A549 (cell line): ENCODE data around the gene NIPBL. TPM values are rescaled to one million over a fixed set of nuclear protein-coding genes. Genes with fewer than 3 reads are reported as not detected.

Experiments used
- ATAC-seq, 2 experiments: fragments of 200-7000 bp in 1 of 2; fragments of >200 bp in 1 of 2; cut with Nextera tagmentation in 1 of 2; cut with Tn5 transposase in 1 of 2; 3 replicates each; pipeline versions ENCODE4 v1.8.0 to v1.9.1; 2018 to 2020; ENCODE audit warnings: mild to moderate bottlenecking in 1 of 2, moderate library complexity in 1 of 2
- CTCF ChIA-PET: fragments of 300-600 bp; sonication (Branson Sonifier 250); formaldehyde crosslinking; extraction: SDS; loops from one replicate; lab custom pipeline; 2021; ENCODE audit warnings: antibody characterized with exemption, inconsistent platforms; lab: Yijun Ruan, JAX
- POLR2A ChIA-PET: fragments of 350-600 bp; formaldehyde crosslinking; extraction: SDS; loops from one replicate; lab custom pipeline; 2021; ENCODE audit warnings: antibody characterized with exemption, inconsistent platforms; lab: Yijun Ruan, JAX
- DNase-seq, 2 experiments: peaks; one replicate each; pipeline versions ENCODE4 v3.0.0 to v3.0.0-alpha.2; 2011 to 2016; ENCODE audit warnings: low read depth in 1 of 2, low spot score in 1 of 2
- FAIRE-seq: peaks from 2 replicates; lab custom pipeline; 2011; peaks lifted over from hg19 to GRCh38; lab: Jason Lieb, UNC
- H3K27ac ChIP-seq, 2 experiments: fragments of >200 bp; sonication (Bioruptor Twin); formaldehyde crosslinking; 3 replicates each; pipeline ENCODE4 v1.5.1; 2016 to 2017
- H3K4me1 ChIP-seq: fragments of >200 bp; sonication (Bioruptor Twin); formaldehyde crosslinking; 3 replicates; pipeline ENCODE4 v1.6.1; 2016
- H3K4me2 ChIP-seq: fragments of >200 bp; sonication (Bioruptor Twin); formaldehyde crosslinking; 3 replicates; pipeline ENCODE4 v1.6.1; 2016
- H3K4me3 ChIP-seq: fragments of >200 bp; sonication (Bioruptor Twin); formaldehyde crosslinking; 3 replicates; pipeline ENCODE4 v1.5.1; 2016
- H3K9me3 ChIP-seq: fragments of >200 bp; sonication (Bioruptor Twin); formaldehyde crosslinking; 3 replicates; pipeline ENCODE4 v1.6.1; 2016
- CBX8 ChIP-seq: fragments of 200-600 bp; sonication (generic); IDR thresholded peaks from 2 replicates; pipeline ENCODE4 v1.6.1; 2016
- CEBPB ChIP-seq, 2 experiments: fragments of >200 bp in 1 of 2; sonication (Bioruptor Twin) in 1 of 2; formaldehyde crosslinking in 1 of 2; IDR thresholded peaks; 2 replicates each; pipeline ENCODE4 v1.6.1; 2012 to 2016
- CHD2 ChIP-seq: fragments of 150-350 bp; IDR thresholded peaks from 2 replicates; pipeline ENCODE4 v1.6.1; 2014; ENCODE audit warnings: low read length; ENCODE audit not compliant: partially characterized antibody
- EP300 ChIP-seq, 2 experiments: fragments of >200 bp; sonication (Bioruptor Twin); formaldehyde crosslinking; IDR thresholded peaks; 2 replicates in 1 of 2; 3 replicates in 1 of 2; pipeline ENCODE4 v1.6.1; 2016 to 2017
- ESRRA ChIP-seq: fragments of 150-350 bp; IDR thresholded peaks from 2 replicates; pipeline ENCODE4 v1.6.1; 2014; ENCODE audit warnings: mild to moderate bottlenecking, low read length, borderline replicate concordance
- JUN ChIP-seq, 2 experiments: fragments of >200 bp; sonication (Bioruptor Twin); formaldehyde crosslinking; IDR thresholded peaks; 2 replicates in 1 of 2; 3 replicates in 1 of 2; pipeline ENCODE4 v1.6.1; 2016 to 2017
- JUNB ChIP-seq: fragments of >200 bp; sonication (Bioruptor Twin); formaldehyde crosslinking; IDR thresholded peaks from 2 replicates; pipeline ENCODE4 v1.6.1; 2016
- KDM5A ChIP-seq: fragments of 200-600 bp; sonication (generic); IDR thresholded peaks from 2 replicates; pipeline ENCODE4 v1.6.1; 2016; ENCODE audit warnings: antibody characterized with exemption, mild to moderate bottlenecking
- MAFK ChIP-seq: fragments of 450-650 bp; IDR thresholded peaks from 2 replicates; pipeline ENCODE4 v1.6.1; 2014; ENCODE audit not compliant: partially characterized antibody
- MAZ ChIP-seq: fragments of 150-350 bp; IDR thresholded peaks from 2 replicates; pipeline ENCODE4 v1.6.1; 2014; ENCODE audit warnings: antibody characterized with exemption, low read depth, low read length, borderline replicate concordance
- MYC ChIP-seq: IDR thresholded peaks from 2 replicates; pipeline ENCODE4 v1.6.1; 2012; ENCODE audit warnings: mild to moderate bottlenecking, inconsistent platforms, low read length, improper control_type of control experiment, borderline replicate concordance
- NPAS2 ChIP-seq: fragments of 250-450 bp; sonication (Bioruptor Pico); IDR thresholded peaks from 2 replicates; pipeline ENCODE4 v1.8.0; 2022; ENCODE audit warnings: mild to moderate bottlenecking, moderate library complexity, borderline replicate concordance
- PHF8 ChIP-seq: fragments of 200-600 bp; sonication (generic); IDR thresholded peaks from 2 replicates; pipeline ENCODE4 v1.6.1; 2016; ENCODE audit warnings: low read depth, mild to moderate bottlenecking, antibody characterized with exemption, moderate library complexity, borderline replicate concordance
- POLR2A ChIP-seq: IDR thresholded peaks from 2 replicates; pipeline ENCODE4 v1.6.1; 2012; ENCODE audit warnings: mild to moderate bottlenecking, low read length
- RFX5 ChIP-seq: fragments of 450-650 bp; IDR thresholded peaks from 2 replicates; pipeline ENCODE4 v1.7.1; 2014; ENCODE audit warnings: antibody characterized with exemption, mild to moderate bottlenecking, moderate library complexity
- SMC3 ChIP-seq: fragments of >200 bp; sonication (Bioruptor Twin); formaldehyde crosslinking; IDR thresholded peaks from 3 replicates; pipeline ENCODE4 v1.6.1; 2018; ENCODE audit warnings: inconsistent platforms
- TFCP2L1 ChIP-seq: fragments of 250-450 bp; sonication (Bioruptor Pico); IDR thresholded peaks from 2 replicates; pipeline ENCODE4 v1.5.0; 2021; ENCODE audit warnings: mild to moderate bottlenecking
- ZC3H11A ChIP-seq: fragments of 450-650 bp; IDR thresholded peaks from 2 replicates; pipeline ENCODE4 v1.6.1; 2014; ENCODE audit warnings: antibody characterized with exemption, mild to moderate bottlenecking
- ZFP36 ChIP-seq: fragments of 450-650 bp; IDR thresholded peaks from 2 replicates; pipeline ENCODE4 v1.6.1; 2014; ENCODE audit warnings: borderline replicate concordance; ENCODE audit not compliant: partially characterized antibody
- WGBS: methylation state at CpG from one replicate; pipeline ENCODE4 v1.1.6; 2017; ENCODE audit errors: missing lambda C conversion rate; 5-methylcytosine and 5-hydroxymethylcytosine counted together
- polyA plus RNA-seq, 4 experiments: library from polyadenylated mRNA; depleted of rRNA in 3 of 4; stranded (reverse); fragments of >200 nt; fragmentation: RNase III in 1 of 4; extraction: RNeasy Plus Mini Kit Qiagen cat#74134 plus additional on column Dnase treatment in 1 of 4; gene quantifications; 2 replicates in 3 of 4; 3 replicates in 1 of 4; pipeline ENCODE4 v1.2.3, GENCODE V29; 2011 to 2017
- TF ChIP-seq, protein P1 (sequence below): fragments of >200 bp; sonication (Bioruptor Twin); formaldehyde crosslinking; IDR thresholded peaks from 3 replicates; pipeline ENCODE4 v1.6.1; 2016
- TF ChIP-seq, protein P2 (sequence below): IDR thresholded peaks from 2 replicates; pipeline ENCODE4 v1.6.1; 2012
- TF ChIP-seq, protein P3 (sequence below): fragments of 250-450 bp; sonication (Bioruptor Pico); IDR thresholded peaks from 2 replicates; pipeline ENCODE4 v1.5.0; 2020; ENCODE audit warnings: low read depth, mild to moderate bottlenecking, moderate library complexity
- TF ChIP-seq, protein P4 (sequence below): fragments of >200 bp; sonication (Bioruptor Twin); formaldehyde crosslinking; IDR thresholded peaks from 2 replicates; pipeline ENCODE4 v1.6.1; 2016

NIPBL gene
- polyA plus RNA-seq, 2 of the 4 experiments (the other 2 are of a cell fraction) = 12.4 to 33.4 TPM

DNA sequence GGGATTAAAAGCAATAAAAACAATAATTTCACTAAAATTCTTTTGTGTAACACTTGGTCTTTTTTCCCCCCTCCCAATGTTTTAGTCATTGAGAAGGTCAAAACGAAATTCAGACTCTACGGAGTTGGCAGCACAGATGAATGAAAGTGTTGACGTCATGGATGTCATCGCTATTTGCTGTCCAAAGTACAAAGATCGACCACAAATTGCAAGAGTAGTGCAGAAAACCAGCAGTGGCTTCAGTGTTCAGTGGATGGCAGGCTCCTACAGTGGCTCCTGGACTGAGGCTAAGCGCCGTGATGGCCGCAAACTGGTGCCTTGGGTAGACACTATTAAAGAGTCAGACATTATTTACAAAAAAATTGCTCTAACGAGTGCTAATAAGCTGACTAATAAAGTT lies 187.9 kb downstream of the NIPBL start:
- TF ChIP-seq PHF8 = no peak
- no peak for TF ChIP-seq MAZ
- TF ChIP-seq POLR2A = no peak
- TF ChIP-seq ESRRA = no peak
- TF ChIP-seq KDM5A = no peak
- TF ChIP-seq EP300 (IDR thresholded peaks at IDR 0.05) = no peak
- DNase-seq (no peak), ATAC-seq (no peak), FAIRE-seq (no peak)
- POLR2A ChIA-PET = no interaction called here
- H3K4me2 ChIP-seq = no peak overlapping the region
- H3K4me3 ChIP-seq = no peak overlapping the region
- H3K27ac ChIP-seq = no peak overlapping the region
- H3K4me1 ChIP-seq = no peaks in the 10 kb centered on the region
- no peaks in the 10 kb centered on the region for H3K9me3 ChIP-seq
- 77% methylated on average over 9 of the region's 9 CpGs for WGBS
- CTCF ChIA-PET = no interaction called here

DNA sequence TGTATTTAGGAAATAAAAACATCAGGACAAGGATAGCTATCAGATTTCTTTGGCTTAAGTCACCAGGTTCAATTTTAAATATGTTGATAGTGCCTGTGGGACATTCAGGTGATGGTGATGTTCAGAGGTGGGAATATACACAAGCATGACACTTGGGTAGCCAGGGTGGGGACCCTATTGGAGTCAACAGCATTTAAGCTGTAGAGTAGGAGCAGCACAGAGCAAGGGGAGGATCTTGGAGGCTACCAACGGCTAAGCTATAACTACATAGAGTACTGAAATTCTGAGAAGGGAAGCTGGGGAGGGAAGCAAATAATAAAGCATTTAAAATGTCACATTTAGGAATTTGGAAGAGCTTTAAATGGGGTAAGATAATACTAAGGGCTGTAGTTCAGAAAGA lies 194.9 kb downstream of the NIPBL start:
- Histone ChIP-seq H3K4me3 (no peak overlapping the region), H3K4me2 (no peak overlapping the region), H3K27ac (no peak overlapping the region), H3K9me3 (no peaks in the 10 kb centered on the region), H3K4me1 (no peaks in the 10 kb centered on the region)
- ATAC-seq (peak in 1 of 2 experiments; percentile 49; a peak in 3 of 6 replicates), DNase-seq (no peak), FAIRE-seq (no peak)
- CTCF ChIA-PET = interaction anchor here (1.4 to 1.6 kb wide), 3 partner anchors 10 to 332 kb away, joined by 3 read pairs; no protein-coding TSS in a partner anchor
- no peak for TF ChIP-seq ESRRA
- TF ChIP-seq SMC3 = no peak
- TF ChIP-seq, protein P1, sequence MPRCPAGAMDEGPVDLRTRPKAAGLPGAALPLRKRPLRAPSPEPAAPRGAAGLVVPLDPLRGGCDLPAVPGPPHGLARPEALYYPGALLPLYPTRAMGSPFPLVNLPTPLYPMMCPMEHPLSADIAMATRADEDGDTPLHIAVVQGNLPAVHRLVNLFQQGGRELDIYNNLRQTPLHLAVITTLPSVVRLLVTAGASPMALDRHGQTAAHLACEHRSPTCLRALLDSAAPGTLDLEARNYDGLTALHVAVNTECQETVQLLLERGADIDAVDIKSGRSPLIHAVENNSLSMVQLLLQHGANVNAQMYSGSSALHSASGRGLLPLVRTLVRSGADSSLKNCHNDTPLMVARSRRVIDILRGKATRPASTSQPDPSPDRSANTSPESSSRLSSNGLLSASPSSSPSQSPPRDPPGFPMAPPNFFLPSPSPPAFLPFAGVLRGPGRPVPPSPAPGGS = no peak
- no peak for TF ChIP-seq MAFK
- no peak for TF ChIP-seq MYC
- TF ChIP-seq NPAS2 = no peak
- TF ChIP-seq, protein P2, sequence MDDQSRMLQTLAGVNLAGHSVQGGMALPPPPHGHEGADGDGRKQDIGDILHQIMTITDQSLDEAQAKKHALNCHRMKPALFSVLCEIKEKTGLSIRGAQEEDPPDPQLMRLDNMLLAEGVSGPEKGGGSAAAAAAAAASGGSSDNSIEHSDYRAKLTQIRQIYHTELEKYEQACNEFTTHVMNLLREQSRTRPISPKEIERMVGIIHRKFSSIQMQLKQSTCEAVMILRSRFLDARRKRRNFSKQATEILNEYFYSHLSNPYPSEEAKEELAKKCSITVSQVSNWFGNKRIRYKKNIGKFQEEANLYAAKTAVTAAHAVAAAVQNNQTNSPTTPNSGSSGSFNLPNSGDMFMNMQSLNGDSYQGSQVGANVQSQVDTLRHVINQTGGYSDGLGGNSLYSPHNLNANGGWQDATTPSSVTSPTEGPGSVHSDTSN = no peak
- no peak for TF ChIP-seq JUNB
- TF ChIP-seq ZFP36 = no peak
- WGBS = 78% methylated on average over 1 of the region's 1 CpG
- POLR2A ChIA-PET = no interaction called here

DNA sequence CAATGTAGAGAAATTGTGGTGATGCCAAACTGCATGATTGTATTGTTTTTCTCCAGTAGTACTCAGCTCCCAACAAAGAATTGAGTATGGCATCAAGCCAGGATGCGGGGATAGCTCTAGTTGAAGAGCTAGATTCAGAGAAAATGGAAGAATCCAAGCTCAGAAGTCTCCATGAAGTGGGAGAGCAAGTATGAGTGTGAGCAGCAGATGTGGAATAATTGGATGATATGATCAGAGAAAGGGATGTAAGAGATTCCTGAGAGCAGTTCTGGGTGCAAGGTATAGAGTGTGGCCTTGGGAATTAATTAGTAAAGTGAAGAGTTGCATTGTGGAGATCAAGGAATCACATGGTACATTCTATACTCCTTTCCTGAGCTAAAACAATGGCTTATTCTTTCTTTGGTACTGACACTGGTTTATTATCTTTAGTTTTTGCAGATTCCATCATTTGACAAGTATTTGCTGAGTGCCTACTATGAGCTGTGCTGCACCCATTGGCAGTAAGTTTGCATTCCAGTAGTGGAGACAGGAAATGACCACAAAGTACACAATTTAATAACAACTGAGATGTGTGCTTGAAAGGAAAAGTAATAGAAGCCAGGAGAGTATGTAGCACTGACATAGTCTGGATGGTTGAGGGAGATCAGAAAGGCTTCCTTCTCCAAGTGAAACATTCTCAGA lies 195.5 kb downstream of the NIPBL start:
- no peak for FAIRE-seq
- Histone ChIP-seq H3K27ac (no peak overlapping the region), H3K4me3 (no peak overlapping the region), H3K4me2 (no peak overlapping the region), H3K9me3 (no peaks in the 10 kb centered on the region), H3K4me1 (no peaks in the 10 kb centered on the region)
- ChIA-PET CTCF (interaction anchor here (1.4 to 1.6 kb wide), 3 partner anchors 9 to 332 kb away, joined by 3 read pairs; no protein-coding TSS in a partner anchor), POLR2A (no interaction called here)
- no peak for DNase-seq
- TF ChIP-seq, protein P1 = no peak
- TF ChIP-seq KDM5A = no peak
- no peak for TF ChIP-seq RFX5
- no peak for TF ChIP-seq CHD2
- no peak for TF ChIP-seq TFCP2L1
- no peak for TF ChIP-seq CBX8
- TF ChIP-seq, protein P3, sequence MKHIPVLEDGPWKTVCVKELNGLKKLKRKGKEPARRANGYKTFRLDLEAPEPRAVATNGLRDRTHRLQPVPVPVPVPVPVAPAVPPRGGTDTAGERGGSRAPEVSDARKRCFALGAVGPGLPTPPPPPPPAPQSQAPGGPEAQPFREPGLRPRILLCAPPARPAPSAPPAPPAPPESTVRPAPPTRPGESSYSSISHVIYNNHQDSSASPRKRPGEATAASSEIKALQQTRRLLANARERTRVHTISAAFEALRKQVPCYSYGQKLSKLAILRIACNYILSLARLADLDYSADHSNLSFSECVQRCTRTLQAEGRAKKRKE (CRISPR knock-in tag) = no peak
- no peak for TF ChIP-seq ESRRA
- TF ChIP-seq, protein P4, sequence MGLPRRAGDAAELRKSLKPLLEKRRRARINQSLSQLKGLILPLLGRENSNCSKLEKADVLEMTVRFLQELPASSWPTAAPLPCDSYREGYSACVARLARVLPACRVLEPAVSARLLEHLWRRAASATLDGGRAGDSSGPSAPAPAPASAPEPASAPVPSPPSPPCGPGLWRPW = no peak
- no peak for TF ChIP-seq ZC3H11A
- no peak for TF ChIP-seq JUN (IDR thresholded peaks at IDR 0.05)
- no peak for TF ChIP-seq CEBPB (IDR thresholded peaks at IDR 0.05)
- TF ChIP-seq MAZ = no peak
- ATAC-seq = peak; percentile 44 to 49; a peak in 4 of 6 replicates
- WGBS = 80% methylated on average over 1 of the region's 1 CpG
